ENCODE data around the gene RUNDC3A.

The RUNDC3A gene

GRCh38 chr17:44308320-44308818 is at the start of gene RUNDC3A:
Gene RUNDC3A (plus strand): TSS chr17:44308601. CDS start chr17:44308833, 232 bp downstream.
- peak; percentile 96 for DNase-seq (ENCODE audit: low spot score)

GRCh38 chr17:44258811-44259351 is 49.5 kb upstream of the RUNDC3A start:
- no peak for DNase-seq (ENCODE audit: low spot score)

- no peak for DNase-seq (ENCODE audit: low spot score)
Measured at GRCh38 chr17:44260296-44260695, 48.1 kb upstream of the RUNDC3A start.

GRCh38 chr17:44262654-44263225 is 45.7 kb upstream of the RUNDC3A start:
- no peak for DNase-seq (ENCODE audit: low spot score)

GRCh38 chr17:44263345-44263902 is 45.0 kb upstream of the RUNDC3A start:
- no peak for DNase-seq (ENCODE audit: low spot score)

GRCh38 chr17:44266402-44267164 is 41.8 kb upstream of the RUNDC3A start:
- no peak for DNase-seq (ENCODE audit: low spot score)

GRCh38 chr17:44267165-44267455 is 41.3 kb upstream of the RUNDC3A start:
- DNase-seq (ENCODE audit: low spot score): no peak

GRCh38 chr17:44267818-44268490 is 40.4 kb upstream of the RUNDC3A start, which contains the start of gene SLC4A1:
Gene SLC4A1 (minus strand): TSS chr17:44268135. CDS start chr17:44262866, 5,269 bp downstream.
- no peak for DNase-seq (ENCODE audit: low spot score)

GRCh38 chr17:44268709-44269534 is 39.5 kb upstream of the RUNDC3A start:
- no peak for DNase-seq (ENCODE audit: low spot score)

GRCh38 chr17:44269535-44270240 is 38.7 kb upstream of the RUNDC3A start:
- no peak for DNase-seq (ENCODE audit: low spot score)

- DNase-seq (ENCODE audit: low spot score): no peak
Measured at GRCh38 chr17:44272321-44272951, 36.0 kb upstream of the RUNDC3A start.

GRCh38 chr17:44272954-44273353 is 35.4 kb upstream of the RUNDC3A start:
- no peak for DNase-seq (ENCODE audit: low spot score)

- no peak for DNase-seq (ENCODE audit: low spot score)
Measured at GRCh38 chr17:44273607-44274006, 34.8 kb upstream of the RUNDC3A start.

GRCh38 chr17:44277976-44278375 is 30.4 kb upstream of the RUNDC3A start:
- DNase-seq (ENCODE audit: low spot score): no peak

GRCh38 chr17:44279346-44279665 is 29.1 kb upstream of the RUNDC3A start:
- no peak for DNase-seq (ENCODE audit: low spot score)

GRCh38 chr17:44279666-44280391 is 28.6 kb upstream of the RUNDC3A start:
- peak; percentile 47 for DNase-seq (ENCODE audit: low spot score)

- DNase-seq (ENCODE audit: low spot score): no peak
Measured at GRCh38 chr17:44280392-44280937, 27.9 kb upstream of the RUNDC3A start.

GRCh38 chr17:44281570-44281969 is 26.8 kb upstream of the RUNDC3A start:
- DNase-seq (ENCODE audit: low spot score): no peak

GRCh38 chr17:44282264-44282663 is 26.1 kb upstream of the RUNDC3A start:
- DNase-seq (ENCODE audit: low spot score): no peak

All from putamen (tissue), 1 donor.